Endothelial cell of umbilical vein (primary cell): Measurements from ENCODE around the gene COBLL1.

Experiments used
- EZH2 ChIP-seq: IDR thresholded peaks from 2 replicates; pipeline ENCODE4 v1.6.1; 2012; ENCODE audit warnings: borderline replicate concordance, low read depth, mild to moderate bottlenecking, moderate library complexity, low read length, inconsistent platforms; ENCODE audit not compliant: severe bottlenecking
- TF ChIP-seq, protein P1 (sequence below), 2 donors: IDR thresholded peaks; 1 replicate in 1 of 2; 2 replicates in 1 of 2; pipeline ENCODE4 v1.5.1; 2011; ENCODE audit warnings: low read length in 2 of 2, mild to moderate bottlenecking in 2 of 2, moderate library complexity in 2 of 2, control low read depth in 1 of 2, inconsistent platforms in 1 of 2, low read depth in 1 of 2; ENCODE audit not compliant: insufficient read depth in 1 of 2; ENCODE audit errors: extremely low read depth in 1 of 2
- TF ChIP-seq, protein P2 (sequence below): IDR thresholded peaks from 2 replicates; pipeline ENCODE4 v1.6.1; 2011; ENCODE audit not compliant: insufficient read depth, insufficient read length

GRCh38 chr2:164887434-164888144, 46.0 kb upstream of the COBLL1 start:
- TF ChIP-seq EZH2: no peak
- TF ChIP-seq, protein P1, sequence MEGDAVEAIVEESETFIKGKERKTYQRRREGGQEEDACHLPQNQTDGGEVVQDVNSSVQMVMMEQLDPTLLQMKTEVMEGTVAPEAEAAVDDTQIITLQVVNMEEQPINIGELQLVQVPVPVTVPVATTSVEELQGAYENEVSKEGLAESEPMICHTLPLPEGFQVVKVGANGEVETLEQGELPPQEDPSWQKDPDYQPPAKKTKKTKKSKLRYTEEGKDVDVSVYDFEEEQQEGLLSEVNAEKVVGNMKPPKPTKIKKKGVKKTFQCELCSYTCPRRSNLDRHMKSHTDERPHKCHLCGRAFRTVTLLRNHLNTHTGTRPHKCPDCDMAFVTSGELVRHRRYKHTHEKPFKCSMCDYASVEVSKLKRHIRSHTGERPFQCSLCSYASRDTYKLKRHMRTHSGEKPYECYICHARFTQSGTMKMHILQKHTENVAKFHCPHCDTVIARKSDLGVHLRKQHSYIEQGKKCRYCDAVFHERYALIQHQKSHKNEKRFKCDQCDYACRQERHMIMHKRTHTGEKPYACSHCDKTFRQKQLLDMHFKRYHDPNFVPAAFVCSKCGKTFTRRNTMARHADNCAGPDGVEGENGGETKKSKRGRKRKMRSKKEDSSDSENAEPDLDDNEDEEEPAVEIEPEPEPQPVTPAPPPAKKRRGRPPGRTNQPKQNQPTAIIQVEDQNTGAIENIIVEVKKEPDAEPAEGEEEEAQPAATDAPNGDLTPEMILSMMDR (IDR thresholded peaks at IDR 0.05; ENCODE audit: extremely low read depth in 1 of 2, insufficient read depth in 1 of 2, low read depth in 1 of 2, low read length in 2 of 2): no peak
- TF ChIP-seq, protein P2, sequence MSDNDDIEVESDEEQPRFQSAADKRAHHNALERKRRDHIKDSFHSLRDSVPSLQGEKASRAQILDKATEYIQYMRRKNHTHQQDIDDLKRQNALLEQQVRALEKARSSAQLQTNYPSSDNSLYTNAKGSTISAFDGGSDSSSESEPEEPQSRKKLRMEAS: no peak
